GF-D8 (cell line): Measurements from ENCODE around the gene FH.

Experiments used
- DNase-seq: peaks from one replicate; lab custom pipeline; 2025; lab: John Stamatoyannopoulos, UW

Gene FH

DNA sequence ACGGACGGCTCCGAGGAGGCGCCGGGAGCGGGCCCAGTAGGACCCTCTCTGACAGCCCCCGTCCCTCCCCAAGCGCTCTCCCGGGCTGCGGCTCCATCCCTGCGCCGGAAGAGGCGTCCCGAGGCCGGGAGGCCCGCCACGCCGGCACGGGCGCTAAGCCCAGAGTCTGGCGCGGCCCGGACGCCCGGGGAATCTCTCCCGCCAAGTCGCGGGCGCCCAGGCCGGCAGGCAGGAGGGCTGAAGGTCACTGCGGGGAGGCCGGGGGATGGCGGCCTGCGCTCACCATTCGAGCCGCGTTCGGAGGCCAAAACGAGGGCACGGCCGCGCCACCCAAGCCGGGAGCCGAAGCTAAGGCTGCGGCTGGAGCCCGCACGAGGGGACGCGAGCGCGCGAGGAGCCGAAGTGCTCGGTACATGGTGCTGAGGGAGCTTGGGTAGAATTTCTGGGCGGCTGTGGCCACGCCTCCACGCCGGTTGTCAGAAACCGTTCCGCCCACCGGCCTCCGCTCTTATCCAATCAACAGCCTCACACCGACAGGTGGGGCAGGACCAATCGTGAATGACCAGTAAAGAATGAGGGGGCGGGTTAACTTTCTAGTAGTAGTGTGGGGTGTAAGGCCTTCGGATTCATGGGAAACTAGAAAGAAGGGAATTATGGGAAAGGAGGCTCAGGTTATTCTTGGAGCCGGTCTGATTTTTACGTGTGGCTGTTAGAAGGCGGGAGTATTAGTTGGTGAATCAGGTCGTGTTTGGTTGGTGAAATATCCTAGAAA lies at the start of gene FH:
Gene FH, minus strand, starts transcription at position 448 of the 772 bp plus-strand sequence. Its CDS starts 33 bp downstream, at position 415.
- peak; percentile 96 for DNase-seq

DNA sequence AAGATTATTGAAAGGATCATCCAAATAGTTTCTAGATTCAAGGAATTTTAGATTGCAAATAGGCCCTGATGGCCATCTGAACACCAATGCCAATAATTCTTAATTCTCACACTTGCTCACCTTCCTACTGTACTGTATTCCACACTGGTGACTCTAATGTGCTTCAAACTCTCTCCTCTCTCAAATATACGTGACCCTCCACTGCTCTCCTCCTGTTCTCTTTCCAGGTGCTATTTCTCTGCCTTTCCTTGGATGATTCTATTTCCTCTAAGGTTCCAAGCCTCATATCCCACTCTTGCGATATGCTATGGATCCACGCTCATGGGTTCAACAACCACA lies 41.3 kb upstream of the FH start:
- no peak for DNase-seq

- DNase-seq = peak; percentile 3
These were observed 40.7 kb upstream of the FH start for GRCh38 chr1:241560146-241560848.

GRCh38 chr1:241557551-241558193 lies 38.1 kb upstream of the FH start:
- DNase-seq = no peak

DNA sequence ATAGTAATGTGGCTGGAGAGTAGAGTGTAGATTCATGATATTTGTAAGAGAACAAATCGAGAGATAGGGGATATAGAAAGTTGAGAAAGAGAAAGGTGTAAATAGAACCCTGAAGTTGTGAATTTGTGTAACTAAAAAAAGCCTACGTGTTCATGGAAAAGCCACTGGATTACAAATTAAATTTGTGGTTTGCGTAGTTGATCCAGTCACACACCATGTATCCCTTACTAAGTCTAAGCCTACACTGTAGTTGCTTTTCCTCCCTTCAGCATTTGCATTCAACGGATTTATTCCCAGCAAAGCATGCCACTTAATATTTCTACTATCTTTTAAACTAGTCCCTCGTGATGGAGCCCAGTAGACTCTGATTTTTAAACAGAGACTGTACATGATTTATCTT lies 37.5 kb upstream of the FH start:
- no peak for DNase-seq

- DNase-seq = no peak
These were observed 36.0 kb upstream of the FH start for GRCh38 chr1:241555526-241555925.

- DNase-seq = no peak
These were observed 34.5 kb upstream of the FH start for GRCh38 chr1:241553886-241554592.

GRCh38 chr1:241551759-241552638 lies 32.4 kb upstream of the FH start:
- DNase-seq = peak; percentile 83

- DNase-seq = no peak
These were observed 30.8 kb upstream of the FH start for GRCh38 chr1:241550318-241550717.

DNA sequence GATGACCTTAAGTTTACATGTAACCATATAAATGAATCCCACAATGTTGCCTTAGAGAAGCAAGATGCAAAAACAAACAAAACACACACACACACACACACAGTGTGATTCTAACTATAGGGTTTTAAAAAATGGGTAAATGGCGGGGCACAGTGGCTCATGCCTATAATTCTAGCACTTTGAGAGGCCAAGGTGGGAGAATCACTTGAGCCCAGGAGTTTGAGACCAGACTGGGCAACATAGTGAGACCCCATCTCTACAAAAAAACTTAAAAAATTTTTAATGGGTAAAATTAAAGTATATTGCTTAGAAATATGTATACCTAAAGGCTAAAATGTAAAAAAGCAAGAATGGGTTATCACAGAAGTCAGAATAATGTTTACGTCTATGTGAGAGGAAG lies 28.5 kb upstream of the FH start:
- no peak for DNase-seq

DNA sequence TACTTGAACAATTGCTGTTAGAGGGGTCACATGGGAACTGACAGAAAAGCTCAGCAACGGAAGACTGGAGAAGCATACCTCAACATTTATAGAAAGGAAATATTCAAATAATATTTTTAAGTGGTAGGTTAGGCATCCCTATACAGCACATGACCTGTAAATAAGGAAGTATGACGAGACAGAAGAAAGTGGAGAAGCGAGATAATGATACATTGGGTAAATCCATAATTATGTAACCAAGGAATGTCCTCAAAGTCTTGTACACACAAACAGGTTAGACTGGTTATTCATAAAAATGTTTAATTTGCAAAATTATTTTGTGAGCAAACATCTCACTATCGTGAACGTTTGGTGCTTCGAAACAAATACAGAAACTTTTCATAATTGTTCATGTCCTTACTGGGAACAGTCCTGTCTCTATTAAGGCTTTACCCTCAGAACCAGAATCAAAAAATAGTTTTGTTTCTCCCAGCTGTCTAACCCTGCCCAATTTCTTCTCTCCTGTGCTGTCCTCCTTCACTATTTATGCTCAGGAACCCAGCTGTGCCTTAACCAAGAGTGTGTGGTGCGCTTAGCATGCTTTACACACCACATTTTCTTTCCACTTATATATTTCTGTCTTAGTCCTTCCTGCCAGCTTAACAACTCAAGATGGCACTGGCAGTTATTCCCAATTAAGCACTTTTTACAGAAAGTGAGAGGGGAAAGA lies 22.8 kb upstream of the FH start:
- DNase-seq = no peak

GRCh38 chr1:241536969-241537368 lies 17.4 kb upstream of the FH start:
- DNase-seq = no peak

DNA sequence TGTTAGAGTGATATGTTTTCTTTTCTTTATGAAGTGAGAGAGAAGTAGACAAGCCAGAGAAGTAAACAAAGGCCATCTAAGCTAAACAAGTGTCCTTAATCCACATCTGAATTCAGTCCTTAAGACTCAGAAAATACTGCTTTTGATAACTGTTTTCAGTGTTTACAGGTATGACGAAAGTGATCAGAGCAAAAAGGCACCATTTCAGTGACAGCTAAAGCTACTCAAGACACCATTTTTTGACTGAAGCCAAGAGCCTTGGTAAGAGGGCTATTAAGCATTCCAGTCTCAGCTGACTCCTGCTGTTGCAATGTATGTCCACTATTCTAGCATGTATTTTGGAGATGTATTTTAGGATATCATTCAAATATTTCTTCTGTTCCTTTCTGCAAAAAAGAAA lies 16.7 kb upstream of the FH start:
- DNase-seq = no peak

- DNase-seq = no peak
These were observed 14.0 kb upstream of the FH start for GRCh38 chr1:241533326-241534115.

GRCh38 chr1:241532864-241533263 lies 13.3 kb upstream of the FH start:
- no peak for DNase-seq

DNA sequence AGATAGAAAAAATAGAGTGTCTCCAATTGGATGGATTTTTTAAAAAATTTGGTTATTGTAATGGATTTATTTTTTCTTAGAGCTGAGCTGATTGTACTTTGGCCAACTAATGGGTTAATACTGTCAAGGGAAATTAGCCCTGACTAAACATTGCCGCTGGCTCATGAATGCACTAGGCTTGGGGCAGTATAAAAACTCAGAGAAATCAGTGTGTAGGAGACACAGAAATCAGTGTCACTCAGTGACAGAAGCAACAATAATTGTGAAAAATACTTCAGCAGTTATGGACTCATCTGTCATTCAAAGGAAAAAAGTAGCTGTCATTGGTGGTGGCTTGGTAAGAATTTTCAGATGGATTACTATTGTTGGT lies 12.6 kb upstream of the FH start, which contains the start of gene KMO:
Gene KMO, plus strand, starts transcription at position 217 of the 370 bp plus-strand sequence. Its CDS starts 67 bp downstream, at position 284.
- no peak for DNase-seq

DNA sequence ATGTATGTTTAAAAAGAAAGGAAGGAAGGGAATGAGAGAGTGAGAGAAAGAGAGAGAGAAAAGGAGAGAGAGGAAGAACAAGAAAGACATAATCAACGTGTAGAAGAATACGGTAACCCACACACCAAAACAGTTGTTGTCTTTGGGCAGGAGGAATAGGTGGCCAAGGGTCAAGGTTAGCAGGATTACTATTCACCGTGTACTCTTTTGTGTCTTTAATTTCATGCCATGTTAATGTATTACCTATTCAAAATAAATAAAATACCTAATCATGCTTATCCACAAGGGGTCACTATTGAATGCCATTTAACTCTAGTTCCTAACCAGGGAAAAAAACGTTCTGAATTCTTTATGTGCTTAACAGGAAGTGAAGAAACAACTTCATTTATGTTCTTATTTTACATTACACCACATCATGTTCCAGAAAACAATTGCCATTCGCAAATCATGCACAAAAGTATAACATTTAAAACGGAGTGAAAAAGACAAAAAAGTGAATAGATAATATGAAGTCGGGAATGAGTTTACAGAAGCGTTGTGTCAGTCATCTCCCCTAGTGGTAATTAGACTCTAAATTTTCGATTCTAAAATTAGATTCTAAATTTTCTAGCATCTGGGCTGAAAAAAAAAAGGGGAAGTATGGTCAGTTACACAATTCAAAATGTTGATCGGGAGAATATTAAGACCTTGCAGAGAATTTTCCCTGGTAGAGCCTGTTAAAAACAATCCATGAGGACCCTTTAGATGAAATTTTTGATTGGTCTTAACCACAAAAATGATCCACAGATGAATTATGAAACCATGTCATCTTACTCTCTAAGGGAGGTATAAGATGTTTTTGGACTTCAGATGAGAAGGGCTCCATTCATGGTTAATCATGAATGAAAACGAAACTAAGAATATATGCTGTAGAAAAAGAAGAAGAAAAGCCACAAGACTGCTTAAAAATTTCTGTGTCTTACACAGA lies 11.9 kb upstream of the FH start:
- DNase-seq = peak; percentile 87

- DNase-seq = no peak
These were observed 7.6 kb upstream of the FH start for GRCh38 chr1:241527146-241527545.

- no peak for DNase-seq
These were observed 5.5 kb upstream of the FH start for GRCh38 chr1:241525026-241525425.
